ENCODE results near the gene SOX5. TPM values are rescaled to one million over a fixed set of nuclear protein-coding genes. Genes with fewer than 3 reads are reported as not detected.
"Not testable (repeated sequence)": the region's sequence is repeated elsewhere in the genome, so short reads cannot be mapped to it uniquely, and the experiment has no call there.

The SOX5 gene
- polyA plus RNA-seq, 6 donors from 2014 or later: 1.7 to 6.3 (median 3.0) TPM; not detected in 1

GRCh38 chr12:23753628-23754365 is 195.7 kb downstream of the SOX5 start:
- Mint-ChIP-seq H3K36me3 (no peaks in the 10 kb centered on the region), H3K9me3 (no peaks in the 10 kb centered on the region), H3K27me3 (no peaks in the 10 kb centered on the region), H3K4me3 (no peak overlapping the region), H3K4me1 (no peaks in the 10 kb centered on the region), H3K27ac (peak overlapping the region in 1 of 6 donors; percentile 16)
- no peak for DNase-seq
- ATAC-seq (ENCODE audit: low read depth in 2 of 2): no peak

- no peak overlapping the region for H3K4me3 Mint-ChIP-seq
- DNase-seq: no peak
- no peak for ATAC-seq (ENCODE audit: low read depth in 2 of 2)
- H3K36me3 Mint-ChIP-seq: no peaks in the 10 kb centered on the region
- H3K4me1 Mint-ChIP-seq: no peaks in the 10 kb centered on the region
- H3K27me3 Mint-ChIP-seq: no peaks in the 10 kb centered on the region
- H3K9me3 Mint-ChIP-seq: peaks cover 0 to 3% (median 0%) of the 10 kb centered on the region in 7 donors
- no peak overlapping the region for H3K27ac Mint-ChIP-seq
Observed at GRCh38 chr12:23752245-23752644, 197.2 kb downstream of the SOX5 start.

DNA sequence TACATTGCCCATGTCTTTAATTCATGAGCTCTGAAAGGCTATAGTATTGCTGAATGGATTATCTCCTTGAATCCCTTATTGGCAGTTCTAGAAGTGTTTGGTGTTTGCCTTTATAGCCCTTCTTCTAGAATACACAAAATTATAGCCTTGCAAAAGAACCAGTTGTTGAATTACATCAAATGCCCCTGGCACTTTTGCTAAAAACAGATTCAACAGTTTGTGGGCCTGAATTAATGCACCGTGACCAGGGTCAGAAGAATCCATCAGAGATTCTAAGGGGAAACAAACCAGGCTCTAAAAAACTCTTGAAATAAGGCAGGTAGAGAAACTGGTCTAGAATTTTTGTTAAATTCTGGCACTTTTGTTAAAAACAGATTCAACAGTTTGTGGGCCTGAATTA is 197.8 kb downstream of the SOX5 start:
- ATAC-seq (ENCODE audit: low read depth in 2 of 2): no peak
- H3K4me3 Mint-ChIP-seq: no peak overlapping the region
- peaks cover 0 to 7% (median 0%) of the 10 kb centered on the region in 7 donors for H3K9me3 Mint-ChIP-seq
- no peak overlapping the region for H3K27ac Mint-ChIP-seq
- no peaks in the 10 kb centered on the region for H3K4me1 Mint-ChIP-seq
- H3K27me3 Mint-ChIP-seq: no peaks in the 10 kb centered on the region
- H3K36me3 Mint-ChIP-seq: no peaks in the 10 kb centered on the region
- no peak for DNase-seq

DNA sequence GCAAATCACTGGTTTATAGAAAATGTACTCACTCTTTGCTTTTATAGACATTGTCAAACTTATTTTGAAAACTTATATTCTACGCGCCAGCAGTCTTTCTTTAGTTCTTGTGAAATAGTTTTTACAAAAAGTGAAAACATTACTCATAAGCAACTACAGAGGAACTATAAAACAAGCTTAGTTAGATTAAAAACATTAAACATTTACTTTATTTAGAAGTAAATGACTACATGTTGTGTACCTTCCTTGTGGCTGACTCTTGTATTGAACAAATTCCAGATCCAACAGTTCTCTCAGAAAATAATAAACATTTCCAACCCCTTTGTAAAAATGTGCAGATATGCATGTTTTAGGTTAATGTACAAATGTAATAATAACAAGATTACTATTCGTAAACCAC is 198.5 kb downstream of the SOX5 start:
- no peak overlapping the region for H3K27ac Mint-ChIP-seq
- DNase-seq (no peak), ATAC-seq (ENCODE audit: low read depth in 2 of 2) (no peak)
- H3K4me1 Mint-ChIP-seq: no peaks in the 10 kb centered on the region
- no peaks in the 10 kb centered on the region for H3K36me3 Mint-ChIP-seq
- no peaks in the 10 kb centered on the region for H3K27me3 Mint-ChIP-seq
- peaks cover 0 to 7% (median 0%) of the 10 kb centered on the region in 7 donors for H3K9me3 Mint-ChIP-seq
- no peak overlapping the region for H3K4me3 Mint-ChIP-seq

DNA sequence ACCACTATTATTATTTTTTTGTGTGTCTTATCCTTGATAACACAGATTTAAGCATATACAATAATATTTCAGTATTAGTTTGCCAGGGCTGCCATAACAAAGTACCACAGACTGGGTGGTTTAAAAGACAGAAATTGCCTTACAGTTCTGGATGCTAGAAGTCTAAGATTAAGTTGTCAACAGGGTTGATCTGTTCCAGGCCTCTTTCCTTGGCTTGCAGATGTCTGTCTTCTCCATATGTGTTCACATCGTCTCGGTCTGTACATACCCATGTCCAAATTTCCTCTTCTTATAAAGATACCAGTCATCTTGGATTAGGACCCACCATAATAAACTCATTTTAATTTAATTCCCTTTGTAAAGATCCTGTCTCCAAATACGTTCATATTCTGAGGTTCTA is 204.8 kb downstream of the SOX5 start:
- ATAC-seq (ENCODE audit: low read depth in 2 of 2) (no peak), DNase-seq (no peak)
- Mint-ChIP-seq H3K9me3 (peaks cover 0 to 7% (median 0%) of the 10 kb centered on the region in 7 donors), H3K27ac (no peak overlapping the region), H3K4me1 (no peaks in the 10 kb centered on the region), H3K27me3 (no peaks in the 10 kb centered on the region), H3K4me3 (no peak overlapping the region), H3K36me3 (no peaks in the 10 kb centered on the region)

DNA sequence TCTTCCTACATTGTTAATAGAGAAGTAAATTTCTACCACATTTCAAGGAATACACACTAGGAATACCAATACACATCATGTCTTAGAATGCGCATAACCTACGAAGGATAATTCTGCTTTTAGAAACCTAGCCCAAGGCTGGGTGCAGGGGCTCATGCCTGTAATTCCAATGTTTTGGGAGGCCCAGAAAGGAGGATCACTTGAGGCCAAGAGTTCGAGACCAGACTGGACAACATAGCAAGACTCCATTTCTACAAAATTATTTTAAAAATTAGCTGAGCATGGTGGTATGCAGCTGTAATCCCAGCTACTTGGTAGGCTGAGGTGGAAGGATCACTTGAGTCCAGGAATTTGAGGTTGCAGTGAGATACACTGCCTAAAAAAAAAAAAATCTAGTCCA is 206.9 kb downstream of the SOX5 start:
- H3K27ac Mint-ChIP-seq: no peak overlapping the region
- no peak for ATAC-seq (ENCODE audit: low read depth in 2 of 2)
- peaks cover 0 to 7% (median 0%) of the 10 kb centered on the region in 7 donors for H3K9me3 Mint-ChIP-seq
- no peak overlapping the region for H3K4me3 Mint-ChIP-seq
- no peak for DNase-seq
- no peaks in the 10 kb centered on the region for H3K27me3 Mint-ChIP-seq
- H3K4me1 Mint-ChIP-seq: no peaks in the 10 kb centered on the region
- no peaks in the 10 kb centered on the region for H3K36me3 Mint-ChIP-seq

DNA sequence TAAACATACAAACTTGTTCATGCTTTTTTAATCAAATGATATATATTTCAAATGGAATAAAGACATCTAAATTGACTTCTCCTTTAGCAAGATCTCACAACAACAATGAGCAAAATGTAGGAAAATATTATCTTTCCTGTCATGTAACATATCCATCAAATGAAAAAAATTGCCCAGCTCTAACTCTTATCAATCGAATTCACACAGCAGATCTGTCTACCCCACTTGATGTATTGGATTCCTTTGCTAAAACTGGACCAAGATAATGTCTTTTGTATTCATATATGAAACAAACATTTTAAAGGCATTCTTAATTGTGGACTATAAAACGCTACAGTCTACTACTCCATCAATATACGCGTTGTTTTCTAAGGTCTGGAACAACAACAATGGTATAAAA is 218.0 kb downstream of the SOX5 start:
- Mint-ChIP-seq H3K4me3 (no peak overlapping the region), H3K9me3 (no peaks in the 10 kb centered on the region), H3K27me3 (no peaks in the 10 kb centered on the region), H3K27ac (no peak overlapping the region), H3K4me1 (no peaks in the 10 kb centered on the region), H3K36me3 (no peaks in the 10 kb centered on the region)
- ATAC-seq (ENCODE audit: low read depth in 2 of 2) (no peak), DNase-seq (no peak)

DNA sequence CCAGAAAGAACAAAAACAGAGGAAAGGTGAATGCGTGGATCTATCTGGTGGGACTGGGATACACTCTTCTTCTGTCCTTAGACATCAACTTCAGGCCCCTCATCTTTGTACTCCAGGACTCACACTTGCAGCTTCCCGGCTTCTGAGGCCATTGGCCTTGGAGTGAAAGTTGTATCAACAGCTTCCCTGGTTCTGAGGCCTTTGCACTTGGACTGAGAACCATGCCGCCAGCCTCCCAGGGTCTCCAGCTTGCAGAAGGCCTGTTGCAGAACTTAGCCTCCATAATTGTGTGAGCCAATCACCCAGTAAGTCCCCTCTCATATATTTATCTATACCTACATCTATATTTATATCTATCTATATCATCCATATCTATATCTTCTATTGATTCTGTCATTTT is 218.4 kb downstream of the SOX5 start:
- H3K4me1 Mint-ChIP-seq: no peaks in the 10 kb centered on the region
- H3K27me3 Mint-ChIP-seq: no peaks in the 10 kb centered on the region
- no peaks in the 10 kb centered on the region for H3K36me3 Mint-ChIP-seq
- no peak overlapping the region for H3K4me3 Mint-ChIP-seq
- DNase-seq: no peak
- H3K27ac Mint-ChIP-seq: peak overlapping the region in 1 of 6 donors; percentile 30
- no peak for ATAC-seq (ENCODE audit: low read depth in 2 of 2)
- H3K9me3 Mint-ChIP-seq: no peaks in the 10 kb centered on the region

DNA sequence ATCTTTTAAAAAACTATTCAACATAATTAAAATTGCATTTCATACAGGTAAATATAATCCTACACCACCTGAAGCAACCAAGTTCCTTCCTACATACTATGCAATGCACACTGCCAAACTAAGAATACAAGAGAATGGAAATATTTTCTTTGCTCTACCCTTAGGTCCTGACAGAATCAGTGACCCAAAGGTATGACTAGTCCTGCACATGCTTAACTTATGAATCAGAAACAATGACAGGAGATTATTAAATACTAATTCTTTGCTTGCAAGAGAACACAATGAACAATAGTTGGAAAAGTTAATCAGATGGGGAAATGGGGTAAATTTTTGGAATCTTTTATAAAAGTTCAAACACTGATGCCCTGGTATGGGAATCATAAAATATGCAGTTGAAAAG is 220.1 kb downstream of the SOX5 start:
- H3K4me1 Mint-ChIP-seq: no peaks in the 10 kb centered on the region
- no peaks in the 10 kb centered on the region for H3K27me3 Mint-ChIP-seq
- no peaks in the 10 kb centered on the region for H3K36me3 Mint-ChIP-seq
- peaks cover 0 to 5% (median 0%) of the 10 kb centered on the region in 7 donors for H3K9me3 Mint-ChIP-seq
- no peak overlapping the region for H3K27ac Mint-ChIP-seq
- DNase-seq: no peak
- no peak for ATAC-seq (ENCODE audit: low read depth in 2 of 2)
- no peak overlapping the region for H3K4me3 Mint-ChIP-seq

GRCh38 chr12:23726646-23727045 is 222.8 kb downstream of the SOX5 start:
- no peak for ATAC-seq (ENCODE audit: low read depth in 2 of 2)
- H3K36me3 Mint-ChIP-seq: no peaks in the 10 kb centered on the region
- H3K4me1 Mint-ChIP-seq: no peaks in the 10 kb centered on the region
- no peak overlapping the region for H3K4me3 Mint-ChIP-seq
- no peaks in the 10 kb centered on the region for H3K27me3 Mint-ChIP-seq
- peaks cover 0 to 5% (median 0%) of the 10 kb centered on the region in 7 donors for H3K9me3 Mint-ChIP-seq
- no peak for DNase-seq
- H3K27ac Mint-ChIP-seq: no peak overlapping the region

DNA sequence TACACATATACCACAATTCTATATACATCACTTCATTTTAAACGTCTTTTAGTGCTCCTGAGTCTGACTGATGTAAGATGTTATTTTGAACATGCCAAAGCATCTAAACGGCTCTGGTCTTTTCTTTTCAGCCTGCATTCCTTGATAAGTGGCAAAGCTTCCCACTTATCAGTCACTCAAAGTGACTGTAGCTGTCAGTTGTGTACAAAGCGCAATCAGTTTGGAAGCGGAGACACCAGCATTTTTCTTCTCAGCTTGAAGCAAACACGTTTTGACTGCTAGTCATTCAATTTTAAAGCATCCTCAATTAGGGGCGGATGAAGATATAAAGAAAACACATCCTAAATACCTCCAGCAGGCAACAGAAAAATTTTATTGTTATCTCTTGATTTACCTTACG is 226.8 kb downstream of the SOX5 start:
- DNase-seq (no peak), ATAC-seq (ENCODE audit: low read depth in 2 of 2) (no peak)
- no peak overlapping the region for H3K4me3 Mint-ChIP-seq
- H3K4me1 Mint-ChIP-seq: no peaks in the 10 kb centered on the region
- H3K27ac Mint-ChIP-seq: no peak overlapping the region
- no peaks in the 10 kb centered on the region for H3K36me3 Mint-ChIP-seq
- peaks cover 0 to 5% (median 0%) of the 10 kb centered on the region in 7 donors for H3K9me3 Mint-ChIP-seq
- no peaks in the 10 kb centered on the region for H3K27me3 Mint-ChIP-seq

- ATAC-seq (ENCODE audit: low read depth in 2 of 2) (no peak), DNase-seq (no peak)
- Mint-ChIP-seq H3K27ac (no peak overlapping the region), H3K27me3 (no peaks in the 10 kb centered on the region), H3K4me3 (no peak overlapping the region), H3K9me3 (peaks cover 0 to 5% (median 0%) of the 10 kb centered on the region in 7 donors), H3K4me1 (no peaks in the 10 kb centered on the region), H3K36me3 (no peaks in the 10 kb centered on the region)
Observed at GRCh38 chr12:23721268-23721667, 228.2 kb downstream of the SOX5 start.

DNA sequence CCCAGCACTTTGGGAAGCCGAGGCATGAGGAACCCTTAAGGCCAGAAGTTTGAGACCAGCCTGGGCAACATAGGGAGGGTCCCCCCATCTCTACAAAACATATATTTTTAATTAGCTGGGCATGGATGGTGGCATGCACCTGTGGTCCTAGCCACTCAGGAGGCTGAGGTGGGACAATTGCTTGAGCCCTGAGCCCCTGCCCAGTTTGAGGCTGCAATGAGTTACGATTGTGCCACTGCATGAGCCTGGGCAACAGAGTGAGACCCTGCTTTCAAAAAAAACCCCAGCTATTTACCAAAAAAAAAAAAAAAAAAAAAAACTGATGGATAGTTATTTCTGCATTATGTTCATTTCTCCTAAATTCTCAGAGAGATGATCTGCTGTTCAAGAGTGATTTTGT is 230.0 kb downstream of the SOX5 start:
- Mint-ChIP-seq H3K36me3 (no peaks in the 10 kb centered on the region), H3K4me1 (no peaks in the 10 kb centered on the region), H3K27ac (no peak overlapping the region), H3K4me3 (no peak overlapping the region), H3K27me3 (no peaks in the 10 kb centered on the region), H3K9me3 (no peaks in the 10 kb centered on the region)
- ATAC-seq (ENCODE audit: low read depth in 2 of 2) (no peak), DNase-seq (no peak)

GRCh38 chr12:23710361-23710760 is 239.1 kb downstream of the SOX5 start:
- not testable (repeated sequence) for H3K27ac Mint-ChIP-seq; H3K4me1 Mint-ChIP-seq; ATAC-seq (ENCODE audit: low read depth in 2 of 2); H3K9me3 Mint-ChIP-seq; H3K27me3 Mint-ChIP-seq; DNase-seq; H3K4me3 Mint-ChIP-seq; H3K36me3 Mint-ChIP-seq

Measured in naive B cell (primary cell).